K562 (cell line): Measurements from ENCODE around the gene ZNF503. TPM values are rescaled to one million over a fixed set of nuclear protein-coding genes. Genes with fewer than 3 reads are reported as not detected.
A peak's percentile ranks its signal among the peaks of the same experiment; 100 is the strongest.

Source experiments
- BCLAF1 ChIP-seq, 2 experiments: fragments of 450-650 bp in 1 of 2; IDR thresholded peaks; 2 replicates each; pipeline ENCODE4 v1.6.1; 2011 to 2017; ENCODE audit warnings: low read depth in 2 of 2, antibody characterized with exemption in 1 of 2, borderline replicate concordance in 1 of 2, low read length in 1 of 2, mild to moderate bottlenecking in 1 of 2, mixed read lengths in 1 of 2; ENCODE audit not compliant: control insufficient read depth in 1 of 2
- FUS ChIP-seq: fragments of 200-400 bp; formaldehyde crosslinking; optimal IDR thresholded peaks from 2 replicates; pipeline ENCODE3; 2017; ENCODE audit warnings: low read depth, low read length
- HCFC1 ChIP-seq: IDR thresholded peaks from 2 replicates; pipeline ENCODE4 v1.6.1; 2012; ENCODE audit warnings: low read depth, low read length, improper control_type of control experiment
- SIRT6 ChIP-seq: IDR thresholded peaks from one replicate; pipeline ENCODE4 v1.6.1; 2012; ENCODE audit warnings: low read depth, mild to moderate bottlenecking, control low read depth, inconsistent platforms, low read length, moderate library complexity
- SRSF3 ChIP-seq: fragments of 200-400 bp; formaldehyde crosslinking; IDR thresholded peaks from 2 replicates; pipeline ENCODE4 v1.6.1; 2016; ENCODE audit warnings: mild to moderate bottlenecking, low read length, moderate library complexity; ENCODE audit not compliant: insufficient read depth
- VEZF1 ChIP-seq: fragments of 200-800 bp; sonication (Bioruptor generic); IDR thresholded peaks from 2 replicates; pipeline ENCODE4 v1.6.1; 2017; ENCODE audit warnings: missing genetic modification characterization, missing compliant biosample characterization
- ZNF79 ChIP-seq: fragments of 250-450 bp; sonication (Bioruptor Pico); IDR thresholded peaks from 2 replicates; pipeline ENCODE4 v1.4.0; 2020; ENCODE audit warnings: low read depth, mild to moderate bottlenecking, moderate library complexity
- polyA plus RNA-seq, 8 experiments: library from polyadenylated mRNA; depleted of rRNA in 4 of 8; stranded (reverse) in 5 of 8; unstranded in 3 of 8; fragments of >200 nt; fragmentation: Nextera tagmentation in 2 of 8; fragmentation: Illumina TruSeq in 1 of 8; extraction: Ambion mirVana in 2 of 8; extraction: Trizol in 1 of 8; gene quantifications; 2 replicates each; pipeline versions ENCODE4 v1.2.1 to v1.2.3, GENCODE V29; 2011 to 2014; ENCODE audit warnings: inconsistent platforms in 1 of 8, missing spikeins in 1 of 8
- total RNA-seq, 7 experiments: library from RNA; depleted of rRNA in 6 of 7; stranded (reverse); fragments of >200 nt in 6 of 7; fragmentation: Illumina TruSeq in 2 of 7; extraction: Trizol in 2 of 7; gene quantifications; 2 replicates each; pipeline versions ENCODE4 v1.2.1 to v1.2.3, GENCODE V29; 2011 to 2021; ENCODE audit warnings: low replicate concordance in 1 of 7

The ZNF503 gene
- total and polyA plus RNA-seq, 9 of the 15 experiments (the other 6 are each of a cell fraction or from before 2014, with no cell fraction given) = not detected

- TF ChIP-seq VEZF1 (CRISPR knock-in tag) (peak; percentile 34), ZNF79 (no peak), SRSF3 (no peak), FUS (no peak), BCLAF1 (IDR thresholded peaks at IDR 0.05; ENCODE audit: borderline replicate concordance in 1 of 2, control insufficient read depth in 1 of 2, low read depth in 2 of 2, low read length in 1 of 2) (no peak), SIRT6 (no peak), HCFC1 (no peak)
Observed at GRCh38 chr10:75401569-75402485, at the start of gene ZNF503 (continued).
